Effector memory CD4-positive, alpha-beta T cell (primary cell): ENCODE data around the gene NOS1AP.

ENCODE experiments used
- DNase-seq, 3 donors: peaks; one replicate each; pipeline ENCODE4 v3.0.0-alpha.2; 2020
- H3K27ac ChIP-seq: 2 replicates; pipeline ENCODE4 v1.7.0; 2013; ENCODE audit warnings: mild to moderate bottlenecking, low read length, moderate library complexity; ENCODE audit not compliant: insufficient read depth, poor library complexity, severe bottlenecking
- H3K27me3 ChIP-seq: replicated peaks from 2 replicates; pipeline ENCODE4 v1.7.0; 2013; ENCODE audit warnings: mild to moderate bottlenecking, low read length; ENCODE audit not compliant: insufficient read depth, control insufficient read depth, poor library complexity, severe bottlenecking
- H3K36me3 ChIP-seq: 2 replicates; pipeline ENCODE4 v1.7.0; 2013; ENCODE audit warnings: mild to moderate bottlenecking, low read length, moderate library complexity; ENCODE audit not compliant: control insufficient read depth, insufficient read depth
- H3K4me1 ChIP-seq: 2 replicates; pipeline ENCODE4 v1.7.0; 2013; ENCODE audit warnings: low read length, mild to moderate bottlenecking; ENCODE audit not compliant: control insufficient read depth, insufficient read depth, poor library complexity, severe bottlenecking
- H3K4me3 ChIP-seq: 2 replicates; pipeline ENCODE4 v1.7.0; 2013; ENCODE audit warnings: low read length, low read depth, mild to moderate bottlenecking; ENCODE audit not compliant: insufficient read depth, poor library complexity, severe bottlenecking
- H3K9me3 ChIP-seq: 2 replicates; pipeline ENCODE4 v1.7.0; 2013; ENCODE audit warnings: mild to moderate bottlenecking, low read length, moderate library complexity; ENCODE audit not compliant: control insufficient read depth

NOS1AP gene

DNA sequence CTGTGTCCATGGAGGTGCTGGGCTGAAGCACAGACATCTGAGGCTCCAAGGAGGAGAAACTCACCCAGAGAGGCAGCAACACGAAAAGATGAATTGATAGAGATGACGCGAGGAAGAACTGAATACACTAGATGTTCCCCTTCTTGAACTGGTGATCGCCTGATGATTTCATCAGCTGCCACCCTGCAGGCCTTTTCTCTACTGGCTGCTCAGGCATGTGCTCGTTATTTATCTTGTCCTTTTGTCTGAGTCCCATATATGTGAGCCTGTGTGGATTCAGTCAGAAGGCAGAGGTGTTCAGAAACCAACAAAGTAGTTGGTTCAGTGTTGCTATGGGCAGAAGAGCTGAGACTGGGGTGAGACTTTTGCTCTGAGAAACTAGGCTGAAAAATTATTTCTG lies 202.9 kb downstream of the NOS1AP start:
- Histone ChIP-seq H3K4me1 (no peaks in the 10 kb centered on the region), H3K4me3 (no peak overlapping the region), H3K36me3 (no peaks in the 10 kb centered on the region), H3K27ac (no peak overlapping the region), H3K27me3 (no peaks in the 10 kb centered on the region), H3K9me3 (no peaks in the 10 kb centered on the region)
- DNase-seq: no peak

- H3K27me3 ChIP-seq: no peaks in the 10 kb centered on the region
- no peak overlapping the region for H3K4me3 ChIP-seq
- H3K4me1 ChIP-seq: no peaks in the 10 kb centered on the region
- no peaks in the 10 kb centered on the region for H3K36me3 ChIP-seq
- no peak for DNase-seq
- no peaks in the 10 kb centered on the region for H3K9me3 ChIP-seq
- no peak overlapping the region for H3K27ac ChIP-seq
Observed at GRCh38 chr1:162275622-162276175, 206.2 kb downstream of the NOS1AP start.

- Histone ChIP-seq H3K4me3 (no peak overlapping the region), H3K4me1 (no peaks in the 10 kb centered on the region), H3K27ac (no peak overlapping the region), H3K9me3 (no peaks in the 10 kb centered on the region), H3K36me3 (no peaks in the 10 kb centered on the region), H3K27me3 (no peaks in the 10 kb centered on the region)
- no peak for DNase-seq
Observed at GRCh38 chr1:162276493-162276892, 207.0 kb downstream of the NOS1AP start.

DNA sequence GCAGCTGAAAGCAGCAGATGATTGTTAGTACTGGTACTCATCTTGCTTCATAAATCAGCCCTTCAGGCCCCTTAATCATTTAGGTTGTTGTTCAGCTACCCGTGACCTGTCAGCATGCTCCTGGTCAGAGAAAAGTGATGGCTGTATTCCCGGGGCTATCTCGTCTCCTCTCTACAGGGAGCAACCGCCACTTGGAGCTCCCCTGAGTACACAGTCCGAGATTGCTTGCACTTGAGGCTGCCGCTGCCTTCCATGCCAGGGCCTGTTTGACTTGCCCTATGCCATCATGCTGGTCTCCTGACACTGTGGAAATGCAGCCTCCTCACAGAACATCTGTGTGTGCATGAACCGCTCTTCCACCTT lies 209.6 kb downstream of the NOS1AP start:
- Histone ChIP-seq H3K4me1 (no peaks in the 10 kb centered on the region), H3K27ac (no peak overlapping the region), H3K36me3 (no peaks in the 10 kb centered on the region), H3K27me3 (no peaks in the 10 kb centered on the region), H3K9me3 (no peaks in the 10 kb centered on the region), H3K4me3 (no peak overlapping the region)
- DNase-seq: no peak

GRCh38 chr1:162281426-162281825 lies 211.9 kb downstream of the NOS1AP start:
- Histone ChIP-seq H3K36me3 (no peaks in the 10 kb centered on the region), H3K9me3 (no peaks in the 10 kb centered on the region), H3K27me3 (peaks cover 5% of the 10 kb centered on the region), H3K4me1 (no peaks in the 10 kb centered on the region), H3K27ac (no peak overlapping the region), H3K4me3 (no peak overlapping the region)
- no peak for DNase-seq

DNA sequence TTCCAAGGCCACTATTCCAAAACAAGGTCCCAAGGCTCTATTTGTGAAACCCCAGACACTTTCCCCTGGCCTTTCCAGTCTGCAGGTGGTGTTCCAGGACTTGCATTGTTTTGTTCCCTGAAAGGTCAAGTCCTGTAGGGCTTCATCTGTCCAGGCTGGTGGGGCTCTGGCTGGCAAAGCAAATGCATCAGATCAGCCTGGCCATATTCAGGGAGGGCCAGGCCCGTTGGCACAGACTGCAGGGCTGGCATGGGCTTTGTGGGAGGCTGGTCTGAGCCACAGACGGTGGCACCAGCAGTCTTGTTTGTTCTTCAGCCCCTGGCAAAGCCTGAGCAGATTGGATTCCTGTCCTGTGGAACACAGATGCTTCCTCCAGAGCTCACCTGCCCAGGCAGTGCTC lies 214.2 kb downstream of the NOS1AP start:
- H3K27me3 ChIP-seq: peaks cover 5% of the 10 kb centered on the region
- DNase-seq: no peak
- H3K36me3 ChIP-seq: no peaks in the 10 kb centered on the region
- H3K9me3 ChIP-seq: no peaks in the 10 kb centered on the region
- no peak overlapping the region for H3K27ac ChIP-seq
- H3K4me1 ChIP-seq: no peaks in the 10 kb centered on the region
- H3K4me3 ChIP-seq: no peak overlapping the region

DNA sequence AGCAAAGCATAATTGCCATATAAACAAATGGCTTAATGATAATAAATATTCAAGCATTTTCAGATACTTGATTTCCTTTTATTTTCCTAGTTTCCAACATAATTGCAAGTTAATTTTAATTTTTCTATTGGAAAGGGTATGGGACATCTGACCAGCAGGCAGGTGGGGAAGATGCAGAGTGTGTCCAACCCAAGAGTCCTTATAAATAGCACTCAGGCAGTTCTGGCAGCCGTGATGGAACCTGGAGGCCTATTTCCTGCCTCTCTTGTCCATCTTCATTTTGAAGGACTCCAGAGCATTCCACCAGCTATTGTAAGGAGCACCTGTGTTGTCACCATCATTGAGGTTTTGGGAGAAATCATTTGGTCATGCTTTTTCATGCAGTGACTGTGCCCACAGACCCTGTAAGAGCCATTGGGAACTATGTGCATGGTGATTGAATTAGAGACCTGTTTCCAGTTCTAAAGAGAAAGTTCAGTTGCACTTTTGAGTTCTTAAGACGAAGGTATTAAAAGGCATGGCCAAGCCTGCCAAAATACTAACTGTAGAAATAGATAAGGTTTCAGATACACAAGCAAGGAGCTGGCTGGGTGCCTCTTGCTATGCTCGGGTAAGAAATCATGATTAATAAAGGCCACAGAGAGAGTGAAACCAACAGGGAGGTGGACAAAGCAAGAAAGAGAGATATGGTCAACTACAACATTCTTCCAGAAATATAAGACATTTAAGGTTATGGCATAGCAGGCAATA lies 214.9 kb downstream of the NOS1AP start:
- H3K4me1 ChIP-seq: no peaks in the 10 kb centered on the region
- no peak overlapping the region for H3K27ac ChIP-seq
- no peaks in the 10 kb centered on the region for H3K36me3 ChIP-seq
- H3K4me3 ChIP-seq: no peak overlapping the region
- no peak for DNase-seq
- no peaks in the 10 kb centered on the region for H3K9me3 ChIP-seq
- peaks cover 5% of the 10 kb centered on the region for H3K27me3 ChIP-seq

- DNase-seq: no peak
- H3K4me3 ChIP-seq: no peak overlapping the region
- no peaks in the 10 kb centered on the region for H3K4me1 ChIP-seq
- H3K27me3 ChIP-seq: peaks cover 5% of the 10 kb centered on the region
- H3K27ac ChIP-seq: no peak overlapping the region
- no peaks in the 10 kb centered on the region for H3K9me3 ChIP-seq
- H3K36me3 ChIP-seq: no peaks in the 10 kb centered on the region
Observed at GRCh38 chr1:162285149-162285561, 215.7 kb downstream of the NOS1AP start.

DNA sequence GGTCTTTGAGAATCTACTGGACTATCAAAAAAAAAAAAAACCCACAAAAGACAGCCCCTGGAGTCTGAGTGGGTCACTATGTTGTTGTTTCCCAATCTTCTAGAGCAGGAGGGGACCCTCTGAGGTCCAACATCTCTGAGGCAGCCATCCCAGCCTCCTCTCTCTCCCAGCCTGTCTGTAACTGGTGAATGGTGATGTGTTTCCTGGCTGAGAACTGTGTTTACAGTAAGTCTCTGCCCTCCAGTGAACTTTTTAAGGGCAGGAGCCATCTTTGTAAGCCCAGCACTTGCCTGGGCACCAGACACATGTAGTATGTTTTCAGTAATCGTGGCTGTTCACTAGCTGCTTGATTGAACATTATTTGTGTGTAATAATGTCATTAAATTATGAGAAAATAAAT lies 221.5 kb downstream of the NOS1AP start:
- no peaks in the 10 kb centered on the region for H3K4me1 ChIP-seq

GRCh38 chr1:162292422-162292849 lies 222.9 kb downstream of the NOS1AP start:
- Histone ChIP-seq H3K27me3 (no peaks in the 10 kb centered on the region), H3K4me3 (no peak overlapping the region), H3K36me3 (no peaks in the 10 kb centered on the region), H3K27ac (no peak overlapping the region), H3K9me3 (no peaks in the 10 kb centered on the region), H3K4me1 (no peaks in the 10 kb centered on the region)
- no peak for DNase-seq

More for the DNA sequence above, 221.5 kb downstream of the NOS1AP start:
- H3K27me3 ChIP-seq: peaks cover under 1% of the 10 kb centered on the region
- no peaks in the 10 kb centered on the region for H3K9me3 ChIP-seq
- H3K36me3 ChIP-seq: no peaks in the 10 kb centered on the region
- H3K4me3 ChIP-seq: no peak overlapping the region
- H3K27ac ChIP-seq: no peak overlapping the region
- no peak for DNase-seq
